Thyroid gland (tissue), 4 donors: ENCODE measurements around the gene ANGPTL4.

Experiments used
- CTCF ChIP-seq, 6 experiments: fragments of 200-600 bp in 3 of 6; fragments of 450-650 bp in 3 of 6; sonication (generic) in 3 of 6; IDR thresholded peaks; one replicate each; pipeline ENCODE4 v1.5.1; 2016 to 2019; ENCODE audit warnings: antibody characterized with exemption in 6 of 6, mild to moderate bottlenecking in 2 of 6, inconsistent platforms in 1 of 6, moderate library complexity in 1 of 6
- POLR2A ChIP-seq, 2 donors: fragments of 450-650 bp; IDR thresholded peaks; one replicate each; pipeline ENCODE4 v1.6.1; 2017; ENCODE audit warnings: antibody characterized with exemption in 2 of 2, mild to moderate bottlenecking in 2 of 2, moderate library complexity in 1 of 2

GRCh38 chr19:8323781-8324185 is 40.2 kb upstream of the ANGPTL4 start:
- TF ChIP-seq CTCF (IDR thresholded peaks at IDR 0.05) = no peak
- TF ChIP-seq POLR2A (IDR thresholded peaks at IDR 0.05) = no peak
